Measurements from ENCODE around the gene CLEC20A.

Gene CLEC20A

GRCh38 chr1:178538192-178538916 is 41.6 kb upstream of the CLEC20A start:
- no peaks in the 10 kb centered on the region for H4K20me1 ChIP-seq
- H3K4me1 ChIP-seq, result peaks cover 8% of the 10 kb centered on the region
- H3K9me3 ChIP-seq, result no peaks in the 10 kb centered on the region
- H3K27ac ChIP-seq, result no peak overlapping the region
- TF ChIP-seq Cebpa-rat (IDR thresholded peaks at IDR 0.05), result no peak
- H3K4me2 ChIP-seq, result no peak overlapping the region
- no peak overlapping the region for H3K4me3 ChIP-seq
- H3K9ac ChIP-seq, result no peak overlapping the region
- no peaks in the 10 kb centered on the region for H3K36me3 ChIP-seq
- H3K27me3 ChIP-seq, result no peaks in the 10 kb centered on the region

GRCh38 chr1:178537382-178538090 is 40.8 kb upstream of the CLEC20A start:
- no peak overlapping the region for H3K9ac ChIP-seq
- no peak for TF ChIP-seq Cebpa-rat (IDR thresholded peaks at IDR 0.05)
- peaks cover 5% of the 10 kb centered on the region for H3K4me1 ChIP-seq
- H3K27ac ChIP-seq, result no peak overlapping the region
- H3K4me2 ChIP-seq, result no peak overlapping the region
- H4K20me1 ChIP-seq, result no peaks in the 10 kb centered on the region
- no peaks in the 10 kb centered on the region for H3K9me3 ChIP-seq
- H3K27me3 ChIP-seq, result no peaks in the 10 kb centered on the region
- no peaks in the 10 kb centered on the region for H3K36me3 ChIP-seq
- H3K4me3 ChIP-seq, result no peak overlapping the region

- H3K27ac ChIP-seq, result no peak overlapping the region
- TF ChIP-seq Cebpa-rat (IDR thresholded peaks at IDR 0.05), result no peak
- H3K4me3 ChIP-seq, result no peak overlapping the region
Measured at GRCh38 chr1:178536844-178537371, 40.1 kb upstream of the CLEC20A start.

GRCh38 chr1:178536329-178536728 is 39.6 kb upstream of the CLEC20A start:
- no peaks in the 10 kb centered on the region for H3K36me3 ChIP-seq
- no peak for TF ChIP-seq Cebpa-rat (IDR thresholded peaks at IDR 0.05)
- no peaks in the 10 kb centered on the region for H3K4me1 ChIP-seq
- H3K9me3 ChIP-seq, result no peaks in the 10 kb centered on the region
- H3K4me2 ChIP-seq, result no peak overlapping the region
- no peaks in the 10 kb centered on the region for H4K20me1 ChIP-seq
- H3K27me3 ChIP-seq, result no peaks in the 10 kb centered on the region
- H3K9ac ChIP-seq, result no peak overlapping the region
- H3K4me3 ChIP-seq, result no peak overlapping the region
- no peak overlapping the region for H3K27ac ChIP-seq

More at GRCh38 chr1:178536844-178537371, 40.1 kb upstream of the CLEC20A start:
- H3K4me2 ChIP-seq, result no peak overlapping the region
- no peak overlapping the region for H3K9ac ChIP-seq
- H3K4me1 ChIP-seq, result peaks cover 5% of the 10 kb centered on the region
- no peaks in the 10 kb centered on the region for H3K27me3 ChIP-seq
- H4K20me1 ChIP-seq, result no peaks in the 10 kb centered on the region
- H3K9me3 ChIP-seq, result no peaks in the 10 kb centered on the region
- H3K36me3 ChIP-seq, result no peaks in the 10 kb centered on the region

- H3K4me2 ChIP-seq, result no peak overlapping the region
- TF ChIP-seq Cebpa-rat (IDR thresholded peaks at IDR 0.05), result no peak
- H4K20me1 ChIP-seq, result no peaks in the 10 kb centered on the region
- no peaks in the 10 kb centered on the region for H3K4me1 ChIP-seq
- H3K27me3 ChIP-seq, result no peaks in the 10 kb centered on the region
- H3K27ac ChIP-seq, result no peak overlapping the region
- H3K9me3 ChIP-seq, result no peaks in the 10 kb centered on the region
- H3K9ac ChIP-seq, result no peak overlapping the region
- H3K36me3 ChIP-seq, result no peaks in the 10 kb centered on the region
- H3K4me3 ChIP-seq, result no peak overlapping the region
Measured at GRCh38 chr1:178534137-178534868, 37.5 kb upstream of the CLEC20A start.

GRCh38 chr1:178533121-178533946 is 36.6 kb upstream of the CLEC20A start:
- H3K4me1 ChIP-seq, result no peaks in the 10 kb centered on the region
- H3K9ac ChIP-seq, result no peak overlapping the region
- H3K27ac ChIP-seq, result no peak overlapping the region
- H3K36me3 ChIP-seq, result no peaks in the 10 kb centered on the region
- no peaks in the 10 kb centered on the region for H4K20me1 ChIP-seq
- H3K4me3 ChIP-seq, result no peak overlapping the region
- no peaks in the 10 kb centered on the region for H3K27me3 ChIP-seq
- no peak overlapping the region for H3K4me2 ChIP-seq
- no peaks in the 10 kb centered on the region for H3K9me3 ChIP-seq
- TF ChIP-seq Cebpa-rat (IDR thresholded peaks at IDR 0.05), result no peak

- no peak overlapping the region for H3K4me2 ChIP-seq
- no peaks in the 10 kb centered on the region for H3K4me1 ChIP-seq
- H3K36me3 ChIP-seq, result no peaks in the 10 kb centered on the region
- no peak overlapping the region for H3K4me3 ChIP-seq
- no peak for TF ChIP-seq Cebpa-rat (IDR thresholded peaks at IDR 0.05)
- H4K20me1 ChIP-seq, result no peaks in the 10 kb centered on the region
- H3K27ac ChIP-seq, result no peak overlapping the region
- H3K9ac ChIP-seq, result no peak overlapping the region
- H3K27me3 ChIP-seq, result no peaks in the 10 kb centered on the region
- no peaks in the 10 kb centered on the region for H3K9me3 ChIP-seq
Measured at GRCh38 chr1:178532392-178532791, 35.6 kb upstream of the CLEC20A start.

- no peaks in the 10 kb centered on the region for H4K20me1 ChIP-seq
- no peaks in the 10 kb centered on the region for H3K36me3 ChIP-seq
- no peaks in the 10 kb centered on the region for H3K4me1 ChIP-seq
- TF ChIP-seq Cebpa-rat (IDR thresholded peaks at IDR 0.05), result no peak
- no peaks in the 10 kb centered on the region for H3K9me3 ChIP-seq
- H3K27ac ChIP-seq, result no peak overlapping the region
- no peak overlapping the region for H3K9ac ChIP-seq
- no peak overlapping the region for H3K4me2 ChIP-seq
- no peak overlapping the region for H3K4me3 ChIP-seq
- no peaks in the 10 kb centered on the region for H3K27me3 ChIP-seq
Measured at GRCh38 chr1:178531887-178532286, 35.1 kb upstream of the CLEC20A start.

GRCh38 chr1:178530502-178530901 is 33.7 kb upstream of the CLEC20A start:
- Histone ChIP-seq H3K27ac (no peak overlapping the region), H3K4me3 (no peak overlapping the region), H3K4me2 (no peak overlapping the region), H3K9me3 (no peaks in the 10 kb centered on the region), H3K4me1 (no peaks in the 10 kb centered on the region), H3K9ac (no peak overlapping the region), H4K20me1 (no peaks in the 10 kb centered on the region), H3K27me3 (no peaks in the 10 kb centered on the region), H3K36me3 (no peaks in the 10 kb centered on the region)
- no peak for TF ChIP-seq Cebpa-rat (IDR thresholded peaks at IDR 0.05)

Data from BLaER1 (cell line).